A549 (cell line): Measurements from ENCODE around the gene PIK3R1.

Experiments used
- BHLHE40 ChIP-seq: IDR thresholded peaks from 2 replicates; pipeline ENCODE4 v1.6.1; 2012; ENCODE audit warnings: low read depth, low read length, inconsistent platforms
- CHD2 ChIP-seq: fragments of 150-350 bp; IDR thresholded peaks from 2 replicates; pipeline ENCODE4 v1.6.1; 2014; ENCODE audit warnings: low read length; ENCODE audit not compliant: partially characterized antibody
- EHF ChIP-seq: fragments of 250-450 bp; sonication (Bioruptor Pico); IDR thresholded peaks from 2 replicates; pipeline ENCODE4 v1.5.0; 2020; ENCODE audit warnings: mild to moderate bottlenecking
- HOXB5 ChIP-seq: fragments of 250-450 bp; sonication (Bioruptor Pico); IDR thresholded peaks from 2 replicates; pipeline ENCODE4 v1.5.0; 2020; ENCODE audit warnings: mild to moderate bottlenecking, moderate library complexity
- JUNB ChIP-seq: fragments of >200 bp; sonication (Bioruptor Twin); formaldehyde crosslinking; IDR thresholded peaks from 2 replicates; pipeline ENCODE4 v1.6.1; 2016
- POLR2A ChIP-seq: IDR thresholded peaks from 2 replicates; pipeline ENCODE4 v1.6.1; 2012; ENCODE audit warnings: mild to moderate bottlenecking, low read length
- RAD21 ChIP-seq, 2 experiments: fragments of >200 bp in 1 of 2; sonication (Bioruptor Twin) in 1 of 2; formaldehyde crosslinking in 1 of 2; IDR thresholded peaks in 1 of 2; conservative IDR thresholded peaks in 1 of 2; 2 replicates in 1 of 2; 3 replicates in 1 of 2; pipeline ENCODE4 v1.6.1; 2012 to 2018; ENCODE audit warnings: inconsistent platforms in 1 of 2
- RCOR1 ChIP-seq: fragments of 150-350 bp; IDR thresholded peaks from 2 replicates; pipeline ENCODE4 v1.6.1; 2014; ENCODE audit warnings: antibody characterized with exemption, low read length, low read depth
- RNF2 ChIP-seq: fragments of 200-600 bp; sonication (generic); IDR thresholded peaks from 2 replicates; pipeline ENCODE4 v1.6.1; 2016; ENCODE audit warnings: low read depth, mild to moderate bottlenecking, antibody characterized with exemption, moderate library complexity, borderline replicate concordance
- TF ChIP-seq, protein P1 (sequence below): IDR thresholded peaks from 2 replicates; pipeline ENCODE4 v1.6.1; 2012
- TF ChIP-seq, protein P2 (sequence below): fragments of >200 bp; sonication (Bioruptor Twin); formaldehyde crosslinking; IDR thresholded peaks from 3 replicates; pipeline ENCODE4 v1.5.1; 2016
- TF ChIP-seq, protein P3 (sequence below): IDR thresholded peaks from 2 replicates; pipeline ENCODE4 v1.6.1; 2012

DNA sequence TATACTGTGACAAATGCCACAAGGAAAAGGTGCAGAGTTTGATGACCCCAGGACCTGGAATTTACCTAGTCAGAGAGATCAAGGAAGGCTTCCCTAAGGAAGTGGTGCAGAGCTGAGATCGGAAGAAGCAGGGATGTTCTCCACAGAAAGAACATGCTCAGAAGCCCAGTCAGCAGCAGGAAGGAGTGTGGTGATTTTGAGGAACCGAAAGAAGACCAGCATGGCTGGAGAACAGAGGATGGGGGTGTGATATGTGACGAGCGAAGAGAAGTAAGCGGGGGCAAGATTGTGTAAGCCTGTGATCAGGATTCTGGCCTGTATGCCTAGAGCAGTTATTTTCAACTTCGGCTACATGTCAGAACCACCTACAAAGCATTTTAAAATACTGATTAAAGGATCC is 18.7 kb upstream of the PIK3R1 start:
- TF ChIP-seq RNF2 (no peak), HOXB5 (CRISPR knock-in tag) (no peak), EHF (CRISPR knock-in tag) (no peak), CHD2 (no peak), JUNB (no peak), BHLHE40 (no peak), RAD21 (conservative IDR thresholded peaks at IDR 0.05 in 1 of 2, IDR thresholded peaks at IDR 0.05 in 1 of 2) (no peak), POLR2A (no peak), RCOR1 (no peak)
- TF ChIP-seq, protein P1, sequence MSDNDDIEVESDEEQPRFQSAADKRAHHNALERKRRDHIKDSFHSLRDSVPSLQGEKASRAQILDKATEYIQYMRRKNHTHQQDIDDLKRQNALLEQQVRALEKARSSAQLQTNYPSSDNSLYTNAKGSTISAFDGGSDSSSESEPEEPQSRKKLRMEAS = no peak
- TF ChIP-seq, protein P2, sequence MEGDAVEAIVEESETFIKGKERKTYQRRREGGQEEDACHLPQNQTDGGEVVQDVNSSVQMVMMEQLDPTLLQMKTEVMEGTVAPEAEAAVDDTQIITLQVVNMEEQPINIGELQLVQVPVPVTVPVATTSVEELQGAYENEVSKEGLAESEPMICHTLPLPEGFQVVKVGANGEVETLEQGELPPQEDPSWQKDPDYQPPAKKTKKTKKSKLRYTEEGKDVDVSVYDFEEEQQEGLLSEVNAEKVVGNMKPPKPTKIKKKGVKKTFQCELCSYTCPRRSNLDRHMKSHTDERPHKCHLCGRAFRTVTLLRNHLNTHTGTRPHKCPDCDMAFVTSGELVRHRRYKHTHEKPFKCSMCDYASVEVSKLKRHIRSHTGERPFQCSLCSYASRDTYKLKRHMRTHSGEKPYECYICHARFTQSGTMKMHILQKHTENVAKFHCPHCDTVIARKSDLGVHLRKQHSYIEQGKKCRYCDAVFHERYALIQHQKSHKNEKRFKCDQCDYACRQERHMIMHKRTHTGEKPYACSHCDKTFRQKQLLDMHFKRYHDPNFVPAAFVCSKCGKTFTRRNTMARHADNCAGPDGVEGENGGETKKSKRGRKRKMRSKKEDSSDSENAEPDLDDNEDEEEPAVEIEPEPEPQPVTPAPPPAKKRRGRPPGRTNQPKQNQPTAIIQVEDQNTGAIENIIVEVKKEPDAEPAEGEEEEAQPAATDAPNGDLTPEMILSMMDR = no peak
- TF ChIP-seq, protein P3, sequence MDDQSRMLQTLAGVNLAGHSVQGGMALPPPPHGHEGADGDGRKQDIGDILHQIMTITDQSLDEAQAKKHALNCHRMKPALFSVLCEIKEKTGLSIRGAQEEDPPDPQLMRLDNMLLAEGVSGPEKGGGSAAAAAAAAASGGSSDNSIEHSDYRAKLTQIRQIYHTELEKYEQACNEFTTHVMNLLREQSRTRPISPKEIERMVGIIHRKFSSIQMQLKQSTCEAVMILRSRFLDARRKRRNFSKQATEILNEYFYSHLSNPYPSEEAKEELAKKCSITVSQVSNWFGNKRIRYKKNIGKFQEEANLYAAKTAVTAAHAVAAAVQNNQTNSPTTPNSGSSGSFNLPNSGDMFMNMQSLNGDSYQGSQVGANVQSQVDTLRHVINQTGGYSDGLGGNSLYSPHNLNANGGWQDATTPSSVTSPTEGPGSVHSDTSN = no peak
